CD4-positive, alpha-beta T cell treated with Interleukin-2 at 100 ng/mL for 4 hours (primary cell): ENCODE results near the gene ADORA1.

ENCODE experiments used
- DNase-seq: peaks from one replicate; pipeline ENCODE4 v3.0.0-alpha.2; 2020; ENCODE audit warnings: low spot score

The ADORA1 gene

GRCh38 chr1:203140743-203141520, 13.4 kb downstream of the ADORA1 start:
- no peak for DNase-seq

GRCh38 chr1:203142124-203142523, 14.6 kb downstream of the ADORA1 start:
- DNase-seq: no peak

- no peak for DNase-seq
These were observed 15.3 kb downstream of the ADORA1 start for GRCh38 chr1:203142684-203143408.

- no peak for DNase-seq
These were observed 16.1 kb downstream of the ADORA1 start for GRCh38 chr1:203143641-203144040.

DNA sequence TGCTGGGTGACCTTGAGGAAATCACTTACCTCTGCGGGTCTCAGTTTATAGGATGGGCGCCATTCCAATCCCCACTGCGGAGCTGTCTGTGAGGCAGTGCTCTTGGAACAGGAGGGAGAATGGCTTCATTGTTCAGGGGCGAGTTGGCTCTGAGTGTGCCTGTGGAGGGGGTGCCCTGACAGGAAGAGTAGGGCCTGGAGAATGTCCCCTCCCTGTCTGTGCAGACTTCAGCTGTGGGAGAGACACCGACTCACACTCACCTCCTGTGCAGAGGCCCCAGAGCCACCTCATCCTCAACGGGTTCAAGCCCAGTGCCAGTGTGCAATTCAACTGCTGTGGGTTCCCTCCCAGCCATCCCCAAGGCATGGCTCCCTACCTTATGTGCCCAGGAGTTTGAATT, 17.1 kb downstream of the ADORA1 start:
- DNase-seq: no peak

- DNase-seq: no peak
These were observed 18.0 kb downstream of the ADORA1 start for GRCh38 chr1:203145321-203146041.

DNA sequence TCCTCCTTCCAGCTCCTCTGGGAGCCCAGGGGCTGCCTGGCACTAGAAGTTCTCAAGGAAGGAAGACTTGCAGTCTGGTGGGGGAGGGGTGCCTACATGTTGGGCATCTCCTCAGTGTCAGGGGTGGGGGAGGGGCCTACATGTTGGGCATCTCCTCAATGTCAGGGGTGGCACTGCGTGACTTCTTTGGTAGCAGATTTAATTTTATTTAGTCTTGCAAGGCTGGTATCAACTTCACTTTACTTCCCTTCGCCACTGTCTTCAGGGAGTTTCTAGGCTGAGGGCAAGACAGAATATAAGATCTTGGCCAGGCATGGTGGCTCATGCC, 18.5 kb downstream of the ADORA1 start:
- no peak for DNase-seq

DNA sequence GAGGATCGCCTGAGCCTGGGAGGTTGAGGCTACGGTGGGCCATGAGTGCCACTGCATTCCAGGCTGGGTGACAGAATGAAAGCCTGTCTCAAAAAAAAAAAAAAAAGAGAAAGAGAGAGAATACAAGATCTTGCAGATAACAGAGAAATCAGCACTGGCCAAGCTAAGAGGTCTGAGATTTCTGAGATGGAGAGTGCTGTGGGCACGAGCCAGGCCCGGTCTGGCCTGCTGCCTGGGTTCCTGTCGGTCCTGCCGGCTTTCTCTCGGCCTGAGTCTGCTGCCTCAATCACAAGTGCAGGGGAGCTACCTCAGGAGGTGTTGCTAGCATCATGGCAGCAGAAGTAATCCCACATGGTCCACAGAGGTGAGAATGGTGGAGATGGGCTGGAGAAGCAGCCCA, 19.0 kb downstream of the ADORA1 start:
- DNase-seq: no peak

GRCh38 chr1:203147376-203147775, 19.9 kb downstream of the ADORA1 start:
- DNase-seq: no peak

DNA sequence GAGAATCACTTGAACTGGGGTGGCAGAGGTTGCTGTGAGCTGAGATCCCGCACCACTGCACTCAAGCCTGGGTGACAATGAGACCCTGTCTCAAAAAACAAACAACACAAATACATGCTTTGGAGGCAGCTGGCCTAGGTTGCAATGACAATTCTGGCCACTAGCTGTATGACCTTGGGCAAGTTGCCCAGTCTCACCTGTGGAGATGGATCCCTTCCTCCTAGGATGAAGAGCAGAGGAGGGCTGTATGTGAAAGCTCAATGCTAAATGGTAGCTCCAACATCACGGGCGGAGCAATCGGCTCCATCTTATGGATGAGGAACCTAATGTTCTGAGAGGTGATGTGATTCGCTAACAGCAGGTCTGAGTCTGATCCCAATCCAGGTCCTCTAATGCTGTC, 20.6 kb downstream of the ADORA1 start:
- no peak for DNase-seq

DNA sequence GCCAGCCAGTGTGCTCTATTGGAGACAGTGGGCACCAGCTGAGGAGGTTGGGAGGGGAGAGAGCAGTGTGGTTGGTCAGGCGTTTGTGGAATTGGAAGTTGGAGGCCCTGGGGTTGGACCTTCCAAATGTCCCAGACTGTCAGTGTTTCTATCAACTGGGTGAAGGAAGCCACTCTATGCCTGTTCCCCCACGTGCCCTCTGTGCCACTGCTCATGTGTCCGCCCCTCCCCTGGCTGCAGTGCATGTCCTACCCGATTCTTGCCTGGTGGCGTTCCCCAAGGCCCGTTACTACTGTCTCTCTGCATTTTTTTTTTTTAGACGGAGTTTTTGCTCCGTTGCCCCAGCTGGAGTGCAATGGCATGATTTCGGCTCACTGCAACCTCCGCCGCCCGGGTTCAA, 21.1 kb downstream of the ADORA1 start:
- DNase-seq: no peak

DNA sequence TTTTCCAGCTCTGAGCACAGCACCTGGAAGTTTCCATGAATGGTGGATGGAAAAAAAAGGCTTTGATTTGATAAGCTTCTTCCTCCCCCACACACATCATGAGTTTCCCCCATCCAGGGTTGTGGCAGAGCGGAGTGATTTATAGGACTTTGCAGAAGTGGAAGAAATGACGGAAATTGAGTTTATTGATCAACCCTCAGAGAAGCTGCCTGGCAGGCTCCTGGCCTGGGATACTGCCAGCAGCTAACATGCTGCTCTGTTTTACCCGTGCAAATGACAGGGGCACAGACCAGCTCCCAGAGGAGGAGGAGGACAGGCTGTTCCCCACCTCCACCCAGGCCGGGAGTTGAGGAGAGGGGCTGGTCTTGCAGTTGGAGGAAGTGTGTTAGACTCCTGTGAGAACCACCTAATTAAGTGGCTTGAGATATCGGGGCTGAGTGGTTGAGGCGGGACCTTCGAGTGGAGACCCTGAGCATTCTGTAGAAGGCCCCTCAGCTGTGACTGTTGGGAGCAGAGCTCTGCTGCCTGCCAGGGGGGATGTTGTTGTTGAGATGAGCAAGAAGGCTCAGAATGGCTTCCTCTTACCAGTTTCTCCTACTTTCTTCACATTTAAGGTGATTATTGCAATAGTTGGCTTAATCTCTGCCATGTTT, 21.8 kb downstream of the ADORA1 start:
- no peak for DNase-seq

- no peak for DNase-seq
These were observed 23.2 kb downstream of the ADORA1 start for GRCh38 chr1:203150511-203151297.

DNA sequence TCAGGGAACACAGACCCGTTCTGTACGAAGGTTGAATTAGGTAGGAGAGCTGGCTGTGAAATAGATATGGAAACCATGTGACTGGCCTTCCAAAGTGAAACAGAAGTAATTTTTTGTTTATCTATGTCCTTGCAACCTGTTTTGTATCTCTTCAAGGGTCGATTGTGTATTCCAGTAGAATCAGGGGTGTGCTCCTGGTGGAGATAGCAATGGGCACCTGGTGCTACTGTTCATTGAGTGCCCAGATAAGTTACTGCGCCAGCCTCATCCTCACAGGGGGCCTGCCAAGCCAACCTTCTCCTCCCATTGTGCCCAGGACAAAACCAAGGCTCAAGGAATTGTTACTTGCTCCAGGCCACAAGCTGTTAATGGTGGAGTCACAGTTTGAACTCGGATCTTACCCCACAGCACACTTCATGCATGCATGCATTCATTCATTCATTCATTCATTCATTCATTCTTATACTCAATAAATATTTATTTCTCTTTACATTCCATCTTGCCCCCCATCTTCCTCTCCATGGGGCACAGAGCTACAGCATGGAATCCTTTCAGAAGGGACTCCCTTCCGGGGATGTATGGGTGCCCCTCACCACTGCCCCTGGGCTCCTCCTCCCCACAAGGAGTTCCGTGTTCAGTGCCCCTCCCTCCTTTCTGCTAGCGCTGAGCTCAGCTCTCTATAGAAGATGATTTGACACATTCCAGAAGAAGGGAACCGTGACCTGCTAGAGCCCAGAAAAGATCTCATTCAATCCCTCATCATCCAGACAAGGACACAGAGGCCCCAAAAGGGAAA, 24.0 kb downstream of the ADORA1 start:
- no peak for DNase-seq

DNA sequence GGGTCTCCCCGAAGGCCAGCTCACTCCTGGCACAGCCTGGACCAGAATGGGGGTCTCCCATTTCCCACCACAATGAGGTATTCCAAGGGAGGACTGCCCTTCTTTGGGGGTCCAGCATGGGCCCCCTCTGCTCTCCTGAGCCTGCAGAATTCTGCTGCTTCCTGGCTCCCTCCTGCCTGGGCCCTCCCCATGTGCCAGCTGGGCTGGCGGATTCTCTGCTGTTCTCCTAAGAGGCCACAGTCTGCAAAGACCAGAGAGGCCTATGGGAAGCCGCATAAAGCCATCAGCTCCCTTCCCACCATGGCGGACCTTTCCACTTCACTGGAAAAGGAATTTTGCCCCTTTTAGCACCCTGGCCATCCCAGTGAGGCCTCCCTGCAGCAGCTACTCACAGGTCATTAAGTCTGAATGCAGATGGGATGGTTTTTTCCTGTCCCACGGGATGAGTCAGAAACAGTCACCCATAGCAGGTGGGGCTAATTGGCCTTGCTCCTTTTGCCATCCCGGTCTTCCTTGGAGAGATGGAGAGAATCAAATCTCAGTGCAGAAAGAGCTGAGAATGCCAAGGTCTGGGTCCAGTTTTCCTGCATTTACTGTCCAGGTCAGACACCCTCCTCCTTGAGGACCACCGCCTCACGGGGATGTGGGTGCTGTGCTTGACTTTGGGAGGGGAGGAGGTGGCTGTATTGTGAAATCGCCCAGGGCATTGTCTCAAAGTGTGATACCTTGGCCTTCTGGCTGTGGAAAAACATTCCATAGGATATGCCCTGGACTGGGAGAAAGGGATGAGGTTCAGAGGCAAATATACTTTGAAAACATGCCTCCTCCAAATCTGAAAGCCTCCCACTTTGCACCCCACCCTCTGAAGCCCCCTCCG, 24.9 kb downstream of the ADORA1 start:
- DNase-seq: no peak

DNA sequence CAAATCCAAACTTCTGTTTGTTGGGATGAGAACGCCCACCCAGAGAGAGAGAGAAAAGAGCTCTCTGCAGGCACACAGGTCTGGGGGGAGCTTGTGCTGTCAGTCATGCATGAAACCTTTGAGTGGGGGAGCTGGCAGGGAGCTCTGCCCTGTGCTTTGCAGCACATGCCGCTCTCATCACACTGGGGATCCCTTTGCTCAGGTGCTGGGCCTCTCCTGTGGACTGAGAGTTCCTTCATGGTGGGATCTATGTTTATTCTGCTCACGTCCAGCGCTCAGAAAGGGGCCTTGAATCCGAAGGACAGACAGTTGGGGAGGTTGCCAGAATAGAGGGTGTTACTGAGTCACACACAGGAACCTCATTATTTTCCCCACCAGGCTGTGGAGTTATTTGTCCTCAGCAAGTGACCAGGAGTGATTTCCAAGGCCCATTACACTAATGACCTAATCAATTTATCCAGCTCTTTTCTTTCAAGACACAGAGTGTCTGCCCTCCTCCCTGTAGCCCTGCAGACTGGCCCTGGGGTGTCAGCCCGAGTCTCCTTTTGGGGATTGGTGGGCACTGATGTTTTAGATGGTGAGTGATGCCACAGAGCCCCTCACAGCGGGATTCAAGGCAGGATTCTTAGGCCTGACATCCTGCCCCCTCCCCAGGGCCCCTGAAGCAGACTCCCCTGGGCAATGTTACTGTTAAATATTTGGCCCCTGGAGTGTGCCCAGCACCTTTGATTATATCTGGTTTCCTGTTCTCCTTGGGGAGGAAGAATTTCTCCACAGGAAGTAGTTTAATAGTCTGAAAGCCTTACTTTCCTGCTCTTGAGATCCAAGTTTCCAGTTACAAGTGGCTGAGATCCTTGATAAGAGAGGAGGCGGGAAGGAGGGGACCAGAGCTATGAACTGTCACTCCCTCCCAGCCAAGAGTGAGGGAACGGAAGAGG, 25.8 kb downstream of the ADORA1 start:
- no peak for DNase-seq

DNA sequence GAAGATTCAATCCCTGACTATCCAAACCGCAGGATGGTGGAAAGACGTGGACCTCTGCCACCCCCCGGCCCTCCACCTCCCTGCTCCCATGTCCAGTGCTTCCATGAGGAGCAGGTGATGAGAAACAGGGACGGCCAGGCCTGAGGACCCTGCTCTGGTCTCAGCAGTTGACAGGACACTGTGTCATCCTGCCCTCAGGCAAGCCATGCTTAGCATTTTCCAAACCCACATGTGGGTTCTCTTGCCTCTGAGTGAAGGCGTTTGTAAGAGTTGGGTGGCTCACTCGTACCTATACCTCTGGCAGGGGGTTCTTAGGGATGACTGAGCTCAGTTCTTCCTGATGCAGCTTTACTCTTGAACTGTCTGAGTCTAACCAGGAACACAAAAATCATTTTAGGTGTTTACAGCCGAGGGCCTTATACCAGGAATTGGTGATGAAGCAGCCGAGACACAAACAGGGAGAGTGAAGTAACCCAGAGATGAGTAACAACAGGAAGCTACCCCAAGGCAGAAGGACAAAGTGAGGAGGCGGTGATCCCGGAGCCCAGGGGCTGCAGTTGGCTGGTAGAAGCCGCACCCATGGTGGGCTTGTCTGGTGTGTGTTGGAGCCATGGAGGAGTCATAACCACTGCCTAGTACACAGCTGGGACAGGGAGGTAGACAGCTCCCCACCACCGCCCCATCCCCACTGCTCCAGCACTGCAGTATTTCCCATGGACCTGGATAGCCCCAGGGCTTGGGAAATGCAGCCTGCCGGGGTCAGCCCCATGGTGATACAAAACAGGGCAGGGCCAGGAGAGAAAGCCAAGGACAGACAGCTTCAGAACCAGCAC, 26.7 kb downstream of the ADORA1 start:
- DNase-seq: no peak

- DNase-seq: no peak
These were observed 28.8 kb downstream of the ADORA1 start for GRCh38 chr1:203156280-203156679.
